Right atrium auricular region (tissue), 2 donors: ENCODE measurements around the gene ADARB2. TPM values are rescaled to one million over a fixed set of nuclear protein-coding genes. Genes with fewer than 3 reads are reported as not detected.
A peak's percentile ranks its signal among the peaks of the same experiment; 100 is the strongest.

Source experiments
- DNase-seq: peaks from one replicate; pipeline ENCODE4 v3.0.0-alpha.2; 2019; ENCODE audit warnings: low spot score
- H3K27ac ChIP-seq, 2 donors: fragments of 200-600 bp; sonication (generic); 1 replicate in 1 of 2; 2 replicates in 1 of 2; pipeline ENCODE4 v1.5.1; 2016 to 2019
- H3K27me3 ChIP-seq, 2 donors: fragments of 200-600 bp; sonication (generic); one replicate each; pipeline versions ENCODE4 v1.5.1 to v1.6.0; 2017 to 2019
- H3K36me3 ChIP-seq: fragments of 200-600 bp; sonication (generic); one replicate; pipeline ENCODE4 v1.5.1; 2016
- H3K4me1 ChIP-seq, 2 donors: fragments of 200-600 bp; sonication (generic); one replicate each; pipeline versions ENCODE4 v1.5.1 to v1.6.0; 2017 to 2019
- H3K4me3 ChIP-seq, 2 donors: fragments of 200-600 bp; sonication (generic); 1 replicate in 1 of 2; 2 replicates in 1 of 2; pipeline ENCODE4 v1.5.1; 2017 to 2019; ENCODE audit warnings: mild to moderate bottlenecking in 1 of 2, moderate library complexity in 1 of 2
- H3K9me3 ChIP-seq, 2 donors: fragments of 200-600 bp; sonication (generic); one replicate each; pipeline ENCODE4 v1.5.1; 2019
- total RNA-seq, 2 donors: library from RNA; depleted of rRNA; stranded (reverse); fragments of >200 nt; gene quantifications; one replicate each; pipeline ENCODE4 v1.1.0, GENCODE V29; 2016
- TF ChIP-seq, protein P1 (sequence below), 2 donors: fragments of 200-600 bp; sonication (generic); IDR thresholded peaks; one replicate each; pipeline ENCODE4 v1.5.1; 2019; ENCODE audit warnings: antibody characterized with exemption in 2 of 2

ADARB2 gene
- total RNA-seq, 2 donors from 2014 or later = 0.33 to 0.71 TPM

DNA sequence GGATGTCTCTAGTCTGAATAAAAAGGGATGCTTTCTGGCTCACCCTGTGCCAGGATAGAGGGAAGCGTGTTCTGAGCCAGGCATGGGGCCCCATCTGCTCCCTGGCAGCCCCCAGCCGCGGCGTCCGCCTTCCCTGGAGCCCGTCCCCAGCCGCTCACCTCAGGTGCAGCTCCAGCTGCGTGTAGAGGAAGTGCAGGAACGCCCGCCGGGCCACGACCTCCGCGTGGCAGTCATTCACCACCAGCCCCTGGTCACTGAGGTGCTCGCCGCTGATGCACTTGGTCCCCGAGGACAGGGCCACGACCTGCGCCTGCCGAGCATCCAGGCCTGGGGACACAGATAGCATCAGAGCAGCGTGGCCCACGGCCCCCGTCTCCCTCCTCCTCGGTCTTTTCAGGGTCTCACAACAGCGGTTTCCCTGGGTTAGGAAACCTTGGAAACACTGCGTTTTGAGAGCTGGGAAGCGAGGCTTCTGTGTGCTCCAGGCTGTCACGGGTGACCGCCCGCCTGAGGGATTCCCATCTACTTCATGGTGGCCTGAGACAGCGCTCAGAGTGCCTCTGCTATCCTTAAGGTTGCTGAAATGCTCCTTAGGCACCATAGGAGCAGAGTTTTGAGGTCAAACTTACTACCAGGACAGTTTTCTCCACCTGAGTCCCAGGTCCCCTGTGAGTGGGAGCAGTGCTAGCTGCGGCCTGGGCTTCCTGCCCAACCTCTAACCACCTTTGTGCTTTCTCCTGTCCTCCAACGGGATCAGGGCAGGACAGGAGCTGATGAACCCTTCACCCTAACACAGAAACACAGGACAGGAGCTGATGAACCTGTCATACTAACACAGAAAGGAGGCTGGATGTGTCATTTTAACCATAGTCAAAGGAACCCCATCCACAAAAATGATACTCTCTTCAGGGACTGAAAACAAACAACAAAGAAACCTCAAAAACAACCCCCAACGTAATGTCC is 495.1 kb downstream of the ADARB2 start:
- TF ChIP-seq, protein P1, sequence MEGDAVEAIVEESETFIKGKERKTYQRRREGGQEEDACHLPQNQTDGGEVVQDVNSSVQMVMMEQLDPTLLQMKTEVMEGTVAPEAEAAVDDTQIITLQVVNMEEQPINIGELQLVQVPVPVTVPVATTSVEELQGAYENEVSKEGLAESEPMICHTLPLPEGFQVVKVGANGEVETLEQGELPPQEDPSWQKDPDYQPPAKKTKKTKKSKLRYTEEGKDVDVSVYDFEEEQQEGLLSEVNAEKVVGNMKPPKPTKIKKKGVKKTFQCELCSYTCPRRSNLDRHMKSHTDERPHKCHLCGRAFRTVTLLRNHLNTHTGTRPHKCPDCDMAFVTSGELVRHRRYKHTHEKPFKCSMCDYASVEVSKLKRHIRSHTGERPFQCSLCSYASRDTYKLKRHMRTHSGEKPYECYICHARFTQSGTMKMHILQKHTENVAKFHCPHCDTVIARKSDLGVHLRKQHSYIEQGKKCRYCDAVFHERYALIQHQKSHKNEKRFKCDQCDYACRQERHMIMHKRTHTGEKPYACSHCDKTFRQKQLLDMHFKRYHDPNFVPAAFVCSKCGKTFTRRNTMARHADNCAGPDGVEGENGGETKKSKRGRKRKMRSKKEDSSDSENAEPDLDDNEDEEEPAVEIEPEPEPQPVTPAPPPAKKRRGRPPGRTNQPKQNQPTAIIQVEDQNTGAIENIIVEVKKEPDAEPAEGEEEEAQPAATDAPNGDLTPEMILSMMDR (IDR thresholded peaks at IDR 0.05) = no peak
- no peaks in the 10 kb centered on the region for H3K27me3 ChIP-seq

DNA sequence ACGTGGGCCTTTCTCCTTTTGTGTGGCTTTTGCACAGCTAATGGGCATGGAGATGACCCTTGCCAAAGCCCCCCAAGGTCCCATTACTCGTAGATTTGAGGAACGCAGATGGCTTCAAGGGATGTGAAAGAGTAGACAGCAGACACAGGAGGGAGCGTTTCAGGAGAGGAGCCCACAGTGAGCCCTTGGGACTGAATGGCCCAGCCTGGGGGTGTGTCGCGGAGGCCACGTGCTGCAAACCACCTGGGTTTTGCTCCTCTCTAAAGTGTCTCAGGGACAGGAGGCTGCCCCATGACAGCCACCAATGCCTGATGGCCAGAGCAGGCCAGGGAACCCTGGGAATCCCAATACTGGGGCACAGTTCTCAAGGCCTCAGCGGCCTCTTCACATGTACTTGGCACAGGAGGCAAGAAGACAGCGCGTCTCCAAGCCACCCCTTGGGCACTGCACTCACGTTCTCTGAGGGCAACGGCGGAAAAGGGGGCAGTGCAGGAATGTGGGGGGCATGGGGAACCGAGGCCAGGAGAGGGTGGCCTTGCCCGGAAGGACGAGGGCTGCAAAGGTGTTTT is 495.9 kb downstream of the ADARB2 start:
- no peaks in the 10 kb centered on the region for H3K9me3 ChIP-seq
- no peaks in the 10 kb centered on the region for H3K4me1 ChIP-seq
- TF ChIP-seq, protein P1 (IDR thresholded peaks at IDR 0.05) = no peak
- H3K36me3 ChIP-seq = no peaks in the 10 kb centered on the region
- H3K4me3 ChIP-seq = no peak overlapping the region
- H3K27me3 ChIP-seq = no peaks in the 10 kb centered on the region
- no peak for DNase-seq
- H3K27ac ChIP-seq = no peak overlapping the region

More for the DNA sequence above, 495.1 kb downstream of the ADARB2 start:
- Histone ChIP-seq H3K4me1 (no peaks in the 10 kb centered on the region), H3K27ac (no peak overlapping the region), H3K4me3 (no peak overlapping the region), H3K36me3 (no peaks in the 10 kb centered on the region), H3K9me3 (no peaks in the 10 kb centered on the region)
- no peak for DNase-seq

DNA sequence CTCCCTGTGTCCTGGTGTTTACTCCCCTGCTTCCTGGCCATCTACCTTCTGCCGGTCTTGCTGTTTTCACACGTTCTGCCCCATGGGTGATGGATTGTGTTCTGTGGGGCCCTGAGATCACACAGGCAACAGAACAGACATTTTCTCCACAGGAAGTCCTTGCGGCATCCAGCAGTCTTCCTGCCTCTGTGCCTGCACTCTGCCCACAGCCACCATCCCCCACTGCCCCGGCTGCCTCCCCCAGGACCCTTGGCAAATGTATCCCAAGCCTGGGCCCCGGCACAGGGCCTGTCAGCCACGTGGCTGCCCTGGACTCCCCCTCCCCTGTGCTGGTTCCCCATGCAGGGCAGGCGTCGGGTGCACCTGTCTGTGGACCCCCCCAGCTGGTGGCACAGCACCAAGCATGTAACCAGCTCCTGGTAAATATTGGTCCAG is 497.0 kb downstream of the ADARB2 start:
- TF ChIP-seq, protein P1 (IDR thresholded peaks at IDR 0.05) = no peak
- Histone ChIP-seq H3K36me3 (no peaks in the 10 kb centered on the region), H3K4me1 (no peaks in the 10 kb centered on the region), H3K9me3 (no peaks in the 10 kb centered on the region), H3K4me3 (no peak overlapping the region), H3K27ac (no peak overlapping the region), H3K27me3 (no peaks in the 10 kb centered on the region)
- no peak for DNase-seq

GRCh38 chr10:1233031-1233430 is 504.3 kb downstream of the ADARB2 start:
- Histone ChIP-seq H3K27ac (no peak overlapping the region), H3K27me3 (no peaks in the 10 kb centered on the region), H3K4me3 (no peak overlapping the region), H3K36me3 (no peaks in the 10 kb centered on the region), H3K9me3 (no peaks in the 10 kb centered on the region), H3K4me1 (no peaks in the 10 kb centered on the region)
- no peak for DNase-seq
- TF ChIP-seq, protein P1 (IDR thresholded peaks at IDR 0.05) = no peak

- no peak overlapping the region for H3K27ac ChIP-seq
- no peak overlapping the region for H3K4me3 ChIP-seq
- peak; percentile 38 for DNase-seq
- no peaks in the 10 kb centered on the region for H3K36me3 ChIP-seq
- H3K9me3 ChIP-seq = no peaks in the 10 kb centered on the region
- TF ChIP-seq, protein P1 (IDR thresholded peaks at IDR 0.05) = no peak
- H3K4me1 ChIP-seq = no peaks in the 10 kb centered on the region
- H3K27me3 ChIP-seq = no peaks in the 10 kb centered on the region
Measured at GRCh38 chr10:1232164-1232911, 505.0 kb downstream of the ADARB2 start.
